Activated naive CD8-positive, alpha-beta T cell treated with anti-CD3 and anti-CD28 coated beads, Interleukin-2, amount 50 U/mL, for 16 hours (primary cell): Measurements from ENCODE around the gene FRY.

ENCODE experiments used
- DNase-seq: peaks from one replicate; pipeline ENCODE4 v3.0.0-alpha.2; 2020; ENCODE audit warnings: low read depth, low spot score

FRY gene

DNA sequence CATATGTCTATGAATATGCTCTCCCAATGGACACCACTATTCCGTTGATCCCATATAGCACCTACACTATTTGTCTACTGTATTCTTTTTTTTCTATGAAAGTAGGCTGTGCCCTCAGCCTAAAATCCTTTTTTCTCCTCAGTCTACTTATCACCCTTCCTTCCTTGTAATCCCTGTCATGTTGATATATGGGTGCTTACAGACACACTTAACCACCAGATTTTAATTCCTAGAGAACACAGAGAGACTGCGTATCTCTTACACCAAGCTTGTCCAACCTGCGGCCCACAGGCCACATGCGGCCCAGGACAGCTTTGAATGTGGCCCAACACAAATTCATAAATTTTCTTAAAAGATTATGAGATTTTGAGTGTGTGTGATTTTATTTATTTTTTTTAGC is 182.5 kb downstream of the FRY start:
- DNase-seq = no peak

DNA sequence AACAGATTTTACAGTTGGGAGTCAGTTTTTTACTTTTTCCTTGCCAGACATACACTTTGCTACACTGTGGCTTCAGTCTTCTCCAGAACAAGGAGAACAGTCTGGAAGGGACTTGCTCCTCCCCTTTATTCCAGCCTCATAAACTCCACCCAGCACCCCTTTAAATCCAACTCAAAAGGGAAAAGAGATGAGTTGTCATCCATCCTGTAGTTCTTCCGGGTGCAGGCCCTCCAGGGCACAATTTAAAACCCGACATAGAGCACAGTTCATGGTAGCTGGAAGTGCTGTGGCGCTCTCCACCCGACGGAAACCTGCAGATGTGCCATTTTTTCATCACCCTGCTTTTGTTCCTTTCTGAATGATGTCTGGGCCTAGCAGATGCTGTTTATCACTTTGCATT is 184.7 kb downstream of the FRY start:
- DNase-seq = no peak

DNA sequence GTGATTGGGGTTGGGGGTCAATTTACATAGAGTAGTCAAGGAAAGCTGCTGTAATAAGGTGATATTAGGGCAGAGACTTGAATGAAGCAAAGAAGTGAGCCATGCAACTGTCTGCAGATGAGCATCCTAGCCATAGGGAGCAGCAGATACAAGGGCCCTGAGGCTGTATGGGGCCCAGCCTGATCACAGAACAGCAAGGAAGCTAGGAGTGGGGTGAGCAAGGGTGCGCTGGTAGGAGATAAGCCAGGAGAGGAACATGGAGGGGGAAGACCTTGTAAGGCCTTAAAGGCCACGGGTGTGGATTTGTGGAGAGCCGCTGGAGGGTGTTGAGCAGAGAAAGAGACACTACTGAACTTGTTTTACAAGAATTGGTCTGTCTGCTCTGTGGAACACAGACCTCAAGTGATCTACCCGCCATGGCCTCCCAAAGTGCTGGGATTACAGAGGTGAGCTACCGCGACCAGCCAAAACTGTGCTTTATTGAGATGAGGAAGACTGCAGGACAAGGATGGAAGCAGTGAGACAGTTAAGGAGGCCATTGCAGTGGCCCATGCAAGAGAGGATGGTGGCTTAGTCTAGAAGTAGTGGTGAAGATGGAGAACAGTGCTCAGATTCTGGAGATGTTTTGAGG is 190.6 kb downstream of the FRY start:
- DNase-seq = no peak

DNA sequence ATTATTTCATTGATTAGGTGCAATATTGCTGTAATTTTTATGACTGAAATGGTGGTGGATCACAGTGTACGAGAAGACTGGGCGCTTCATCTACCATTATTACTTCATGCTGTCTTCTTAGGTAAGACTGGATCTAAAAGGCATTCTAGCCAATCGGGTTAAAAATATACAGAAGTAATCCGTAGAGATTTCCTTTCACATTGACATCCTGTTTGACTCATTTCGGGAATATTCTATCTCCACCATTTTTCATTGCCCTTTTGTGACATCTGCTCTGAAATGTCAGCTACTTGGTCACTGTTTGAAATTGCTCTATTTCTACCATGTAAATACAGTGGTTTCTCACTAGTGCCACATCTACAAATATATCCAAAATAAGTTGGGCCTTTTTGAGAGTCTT is 193.3 kb downstream of the FRY start:
- DNase-seq = no peak

DNA sequence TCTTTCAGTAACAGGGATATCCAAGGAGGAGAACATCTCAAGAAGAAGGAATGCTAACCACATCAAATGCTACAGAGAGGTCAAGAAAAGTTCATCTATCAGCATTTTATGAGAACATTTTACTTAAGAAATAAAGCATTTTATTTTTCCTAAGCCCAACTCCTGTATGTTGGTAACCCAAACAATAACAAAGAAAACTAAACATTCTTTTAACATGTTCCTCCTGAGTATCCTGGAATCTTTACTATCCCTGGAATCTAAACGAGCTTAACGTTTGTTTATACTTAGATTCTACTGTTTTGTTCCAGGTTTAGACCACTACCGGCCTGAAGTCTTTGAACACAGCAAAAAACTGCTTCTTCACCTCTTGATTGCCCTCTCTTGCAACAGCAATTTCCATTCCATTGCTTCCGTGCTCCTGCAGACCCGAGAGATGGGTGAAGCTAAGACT is 193.9 kb downstream of the FRY start:
- no peak for DNase-seq

DNA sequence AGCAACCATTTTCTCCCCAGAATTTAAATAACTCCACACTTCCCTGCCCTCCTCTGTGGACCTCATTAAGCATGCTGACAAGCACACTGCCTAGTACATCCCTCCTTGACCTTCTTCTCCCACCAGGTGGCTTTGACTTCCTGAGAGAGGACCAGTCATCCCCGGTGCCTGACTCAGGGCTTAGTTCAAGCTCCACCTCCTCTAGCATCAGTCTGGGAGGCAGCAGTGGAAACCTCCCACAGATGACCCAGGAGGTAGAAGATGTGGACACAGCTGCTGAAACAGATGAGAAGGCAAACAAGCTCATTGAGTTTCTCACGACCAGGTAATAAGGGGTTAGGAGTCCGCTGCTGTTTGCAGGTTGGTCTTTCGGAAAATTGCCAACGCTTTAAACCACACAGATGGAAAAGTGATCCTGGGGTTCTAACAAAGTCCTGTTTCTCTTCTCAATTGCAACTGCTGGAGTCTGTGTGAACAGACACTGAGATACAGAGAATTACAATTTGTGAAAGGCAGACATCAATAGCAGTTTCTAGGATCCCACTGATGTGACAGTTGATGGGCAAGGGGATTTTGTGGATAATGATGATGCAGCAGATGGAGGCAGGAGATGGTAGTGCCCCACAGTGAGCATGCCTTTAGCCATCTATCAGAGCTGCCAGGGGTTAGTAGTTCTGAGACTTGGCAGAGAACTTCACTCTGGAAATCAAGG is 196.9 kb downstream of the FRY start:
- no peak for DNase-seq

DNA sequence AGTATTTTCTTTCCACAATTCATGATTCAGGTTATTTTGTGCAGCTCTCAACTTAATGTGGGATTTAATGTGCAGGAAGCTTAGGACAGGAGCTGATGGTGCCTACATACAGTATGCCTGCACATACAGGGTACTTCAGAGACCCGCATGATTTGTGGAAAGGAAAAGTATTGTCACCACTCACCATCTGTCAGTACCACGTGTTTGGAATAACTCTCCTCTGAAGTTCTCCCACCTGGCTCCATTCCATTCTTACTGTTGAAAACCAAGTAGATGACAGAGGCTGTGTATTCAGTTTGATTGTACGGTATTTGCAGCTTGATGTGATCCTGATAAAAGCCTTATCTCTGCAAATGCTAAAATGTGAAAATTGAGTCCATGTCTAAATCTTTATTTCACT is 197.9 kb downstream of the FRY start:
- DNase-seq = no peak

DNA sequence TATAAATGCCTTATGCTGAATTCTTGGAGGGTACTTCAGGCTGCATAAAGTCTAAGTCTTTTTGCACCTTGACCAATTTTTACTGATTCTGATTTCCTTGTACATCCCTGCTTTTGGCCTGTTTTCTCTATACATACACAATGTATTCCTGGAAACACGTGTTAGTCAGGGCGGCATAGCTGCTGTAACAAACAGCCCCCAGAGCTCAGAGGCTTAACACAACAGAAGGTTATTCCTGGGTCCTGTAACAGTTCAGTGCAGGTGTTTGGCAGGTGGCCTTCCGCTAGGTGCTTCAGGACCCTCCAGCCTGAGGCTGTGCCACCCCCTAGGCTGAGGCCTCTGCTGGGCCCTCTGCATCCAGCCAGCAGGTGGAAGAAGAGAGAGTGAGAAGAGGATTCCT is 200.7 kb downstream of the FRY start:
- no peak for DNase-seq

DNA sequence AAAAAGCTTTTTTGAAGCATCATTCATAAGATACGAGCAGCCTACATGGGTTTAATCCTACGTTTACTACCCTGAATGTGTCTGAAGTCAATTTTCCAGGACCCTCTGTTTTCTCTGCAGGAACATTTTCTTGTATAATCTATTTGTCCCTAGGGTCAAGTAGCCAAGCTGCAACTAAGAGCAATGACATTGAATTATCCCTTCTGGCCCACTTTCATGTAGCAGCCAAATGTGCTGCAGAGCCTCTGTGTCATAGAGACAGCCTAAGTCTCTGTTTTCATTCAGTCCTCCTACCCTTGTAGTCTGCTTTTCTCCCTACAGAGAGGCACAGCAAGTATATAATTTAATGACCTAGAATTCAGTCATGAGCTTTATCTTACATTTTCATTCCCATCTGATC is 201.5 kb downstream of the FRY start:
- no peak for DNase-seq

DNA sequence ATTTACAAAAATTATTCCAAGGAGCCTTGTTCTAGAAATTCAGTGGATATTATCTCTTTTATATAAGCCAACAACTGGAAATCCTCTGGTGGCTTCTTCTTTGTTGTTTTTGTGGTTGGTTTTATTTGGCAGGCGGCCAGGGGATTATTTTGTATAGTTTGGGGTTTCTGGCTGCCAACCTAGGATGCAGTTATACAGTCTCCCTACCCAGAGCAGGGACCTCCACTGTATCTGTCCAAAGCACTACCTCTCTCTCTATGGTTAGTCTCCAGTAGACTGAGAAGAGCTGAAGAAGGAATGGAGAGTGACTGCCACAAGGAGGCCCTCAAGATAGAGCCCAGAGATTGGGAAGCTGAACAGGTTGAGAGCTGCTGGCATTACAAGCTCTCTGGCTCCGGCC is 203.3 kb downstream of the FRY start:
- DNase-seq = no peak

DNA sequence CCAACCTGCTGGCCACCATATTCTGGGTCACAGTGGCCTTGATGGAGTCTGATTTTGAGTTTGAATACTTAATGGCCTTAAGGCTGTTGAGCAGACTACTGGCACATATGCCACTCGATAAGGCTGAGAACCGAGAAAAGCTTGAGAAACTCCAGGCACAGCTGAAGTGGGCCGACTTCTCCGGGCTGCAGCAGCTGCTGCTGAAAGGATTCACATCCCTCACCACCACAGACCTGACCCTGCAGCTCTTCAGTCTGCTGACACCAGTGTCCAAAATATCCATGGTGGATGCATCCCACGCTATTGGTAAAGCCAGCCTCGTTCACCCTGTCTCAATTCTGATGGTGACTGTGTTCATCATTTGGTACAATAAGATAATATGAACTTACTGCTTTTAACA is 206.1 kb downstream of the FRY start:
- DNase-seq = no peak

DNA sequence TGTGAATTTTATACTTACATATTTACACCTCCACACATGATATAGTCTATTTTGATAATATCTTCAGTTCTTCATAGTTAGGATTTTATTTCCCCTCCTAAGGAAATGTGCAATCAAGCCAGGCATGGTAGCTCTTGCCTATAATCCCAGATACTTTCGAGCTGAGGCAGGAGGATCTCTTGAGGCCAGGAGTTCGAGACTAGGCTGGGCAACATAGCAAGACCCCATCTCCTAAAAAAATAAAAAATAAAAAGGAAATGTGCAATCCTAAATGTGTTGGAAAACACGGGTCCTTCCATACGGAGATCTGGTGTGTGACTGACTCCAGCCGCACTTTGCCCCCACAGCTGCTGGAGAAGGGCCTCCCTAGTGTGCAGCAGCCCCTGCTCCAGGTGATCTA is 212.1 kb downstream of the FRY start:
- DNase-seq = no peak

DNA sequence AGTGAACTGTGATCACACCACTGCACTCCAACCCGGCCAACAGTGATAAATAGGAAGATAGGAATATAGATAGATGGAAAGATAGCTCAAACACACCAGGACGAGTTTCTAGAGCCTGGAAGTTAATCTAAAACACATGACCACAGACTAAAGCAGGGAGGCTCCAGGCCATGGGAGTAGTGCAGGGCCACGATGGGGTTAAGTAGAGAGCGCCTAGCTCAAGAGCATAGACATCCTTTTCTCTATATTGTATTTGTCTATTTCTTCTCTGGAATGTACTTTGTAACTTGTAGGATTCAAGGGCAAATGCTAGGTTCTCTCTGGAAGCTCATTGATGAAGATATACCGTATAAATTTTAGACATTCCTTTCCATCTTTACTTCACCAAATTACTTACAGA is 214.0 kb downstream of the FRY start:
- no peak for DNase-seq

DNA sequence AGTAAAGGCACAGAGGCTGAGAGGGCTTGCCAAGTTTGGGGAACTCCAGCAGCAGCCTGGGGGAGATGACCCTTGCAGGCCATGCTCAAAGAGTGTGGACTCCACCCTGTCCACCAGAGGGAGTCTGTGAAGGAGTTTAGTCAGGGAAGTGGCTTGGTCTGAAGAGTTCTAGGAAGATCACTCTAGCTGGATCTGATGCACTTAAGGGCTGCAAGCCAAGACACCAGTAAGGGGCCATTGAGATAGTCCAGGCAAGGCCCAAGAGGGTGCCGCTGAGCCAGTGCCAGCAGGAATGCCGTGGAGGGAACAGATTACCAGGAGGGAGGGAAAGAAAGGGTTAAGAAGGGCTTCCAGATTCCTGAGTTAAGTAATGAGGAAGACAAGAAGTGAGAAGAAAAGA is 214.9 kb downstream of the FRY start:
- no peak for DNase-seq

DNA sequence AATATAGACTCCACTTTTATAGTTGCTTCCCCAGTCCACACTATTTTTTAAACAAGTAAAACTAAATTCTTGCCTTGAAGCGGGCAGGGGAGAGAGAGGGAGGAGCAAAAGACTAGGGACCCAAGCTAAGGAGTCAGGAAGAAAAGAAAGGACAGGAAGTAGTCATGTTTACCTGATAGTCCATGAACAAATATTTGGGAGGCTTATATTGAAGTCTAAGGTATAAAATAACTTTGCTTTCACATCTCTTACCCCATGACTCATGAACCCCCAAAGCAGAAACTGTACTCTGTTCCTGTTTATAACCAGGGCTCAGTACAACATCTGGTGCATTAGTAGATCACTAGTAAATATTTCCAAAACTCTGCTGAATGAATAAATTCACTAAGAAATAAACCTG is 216.3 kb downstream of the FRY start:
- no peak for DNase-seq

DNA sequence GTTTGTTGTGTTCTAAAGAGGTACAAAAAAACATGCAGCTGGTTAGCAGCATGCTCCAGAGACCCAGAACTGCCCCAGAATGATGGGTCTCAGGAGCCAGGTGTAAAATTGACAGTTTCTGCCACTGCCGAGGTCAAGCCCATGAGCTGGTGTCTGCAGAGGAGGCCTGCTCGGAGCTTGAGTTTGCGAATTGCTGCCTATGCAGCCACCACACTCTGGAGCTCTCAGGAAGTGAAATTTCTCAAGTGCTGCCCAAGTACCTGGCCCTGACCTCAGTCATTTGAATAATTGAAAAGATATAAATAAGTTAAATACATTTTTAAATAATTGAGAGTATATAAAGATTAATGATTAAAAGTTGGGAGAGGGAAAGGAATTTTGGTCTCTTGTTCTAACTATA is 217.2 kb downstream of the FRY start:
- DNase-seq = no peak

DNA sequence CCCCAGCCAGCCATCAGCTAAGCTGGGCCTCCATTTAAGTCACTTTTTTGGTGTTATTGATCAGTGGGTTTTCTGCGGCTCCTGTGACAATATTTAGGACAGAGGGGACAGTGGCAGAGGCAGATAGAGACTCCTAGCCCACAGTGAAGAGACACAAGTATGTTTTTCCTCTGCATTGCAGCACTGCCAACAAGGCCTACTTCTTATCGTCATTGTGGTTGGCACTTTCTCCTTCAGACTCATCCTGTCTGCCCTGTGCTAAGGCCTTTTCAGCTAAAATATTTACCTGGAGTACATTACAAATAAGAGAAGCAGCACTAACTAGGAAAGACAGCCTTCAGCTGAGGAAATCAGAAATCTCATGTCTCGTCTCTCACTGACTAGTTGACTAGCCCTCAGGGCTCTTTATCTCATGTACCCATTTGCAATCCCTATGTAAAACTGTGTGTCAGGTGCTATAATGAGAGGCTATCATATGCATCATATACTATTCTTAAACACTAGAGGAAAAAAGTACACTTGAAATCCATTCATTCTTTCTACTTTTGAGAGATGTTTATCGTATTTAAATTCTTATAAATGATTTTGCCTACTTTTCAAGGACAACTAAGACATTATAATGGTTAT is 221.4 kb downstream of the FRY start:
- no peak for DNase-seq

DNA sequence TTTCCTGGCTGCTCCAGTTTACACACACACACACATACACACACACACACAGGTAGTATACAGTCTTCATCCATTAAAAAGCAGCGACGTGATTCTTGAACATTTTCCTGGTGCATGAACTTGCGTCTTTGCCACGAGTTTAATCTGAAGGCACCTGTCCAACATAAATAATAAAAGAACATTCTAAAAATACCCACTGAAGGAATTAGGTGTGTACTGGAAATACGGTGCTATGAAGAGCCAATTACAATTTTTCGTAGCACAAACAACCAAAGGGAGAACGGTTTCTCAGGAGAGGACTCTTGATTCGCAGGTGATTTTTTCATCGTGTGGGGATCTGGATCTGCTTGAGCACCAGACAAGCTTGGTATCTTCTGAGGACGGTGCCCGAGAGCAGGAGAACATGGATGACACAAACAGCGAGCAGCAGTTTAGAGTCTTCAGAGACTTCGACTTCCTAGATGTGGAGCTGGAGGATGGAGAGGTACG is 222.4 kb downstream of the FRY start:
- no peak for DNase-seq

DNA sequence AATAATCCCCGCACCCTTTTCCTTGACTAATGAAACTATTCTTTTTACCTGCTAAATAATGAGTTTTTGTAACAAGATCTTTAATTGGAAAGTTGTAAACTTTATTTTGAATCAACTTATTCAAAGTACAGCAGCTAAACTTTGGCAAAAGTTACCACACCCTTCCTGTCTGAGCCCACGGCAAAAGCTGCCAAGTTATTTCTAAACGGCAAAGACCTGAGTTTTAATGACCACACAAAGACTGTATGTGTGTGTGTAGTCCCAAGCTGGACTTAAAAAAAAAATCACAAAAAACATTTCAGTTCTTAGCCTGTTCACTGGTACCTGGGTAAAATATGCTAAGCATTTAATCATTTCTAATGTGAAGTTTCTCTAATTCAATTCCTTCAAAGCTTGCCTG is 222.8 kb downstream of the FRY start:
- DNase-seq = no peak

DNA sequence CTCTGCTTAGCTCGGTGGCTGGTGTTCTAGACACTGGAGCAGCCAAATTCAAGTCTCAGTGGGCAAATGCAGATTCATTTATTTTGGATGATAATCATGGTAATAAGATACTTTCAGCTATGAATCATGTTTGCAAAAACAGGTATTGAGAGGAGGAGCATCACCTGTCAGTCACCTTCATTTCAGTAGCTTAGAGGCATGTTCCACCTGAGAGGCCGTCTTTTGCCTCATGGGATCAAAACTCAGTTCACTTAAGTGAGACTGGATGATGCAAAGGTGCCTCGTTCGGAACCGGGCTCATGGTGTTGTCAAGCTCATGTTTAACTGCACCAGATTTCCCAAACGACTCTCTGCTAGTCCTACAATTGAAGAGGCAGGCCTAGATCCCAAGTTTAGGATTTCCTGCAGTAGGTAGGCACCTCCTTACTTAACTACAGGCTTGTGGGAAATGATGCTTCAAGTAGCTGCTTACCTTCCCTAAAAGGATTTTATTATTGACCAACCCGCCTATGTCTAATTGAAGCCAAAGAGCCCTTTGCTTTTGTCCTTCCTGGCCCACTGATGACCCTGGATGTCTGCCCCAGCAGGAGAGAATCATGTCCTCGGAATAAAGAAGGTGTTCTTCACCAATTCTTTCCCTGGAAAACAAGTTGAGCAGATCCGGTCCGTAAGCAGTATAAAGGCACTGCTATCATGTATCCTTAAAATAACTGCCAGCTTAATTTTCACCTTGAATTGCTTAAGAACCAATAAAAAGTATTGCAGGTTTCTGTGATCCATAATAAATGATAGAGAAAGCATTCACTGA is 223.5 kb downstream of the FRY start:
- no peak for DNase-seq

DNA sequence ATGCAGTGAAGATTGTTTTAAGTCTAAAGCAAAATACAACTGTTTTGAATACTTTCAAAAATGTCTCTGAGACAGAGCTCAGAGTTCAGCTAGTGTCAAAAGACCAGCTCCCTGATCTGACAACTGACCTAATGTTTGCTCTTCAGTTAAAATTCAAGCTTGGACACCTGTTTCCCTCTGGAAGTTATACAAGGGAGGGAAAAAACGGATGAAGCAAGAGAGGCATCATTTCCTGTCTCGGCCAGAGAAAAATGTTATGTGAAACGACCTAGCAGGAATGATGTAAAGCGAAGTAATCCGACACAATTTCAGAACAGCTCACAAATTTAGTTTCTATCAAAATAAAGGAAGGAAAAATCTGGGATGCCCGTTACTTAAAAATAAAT is 224.1 kb downstream of the FRY start:
- DNase-seq = no peak

DNA sequence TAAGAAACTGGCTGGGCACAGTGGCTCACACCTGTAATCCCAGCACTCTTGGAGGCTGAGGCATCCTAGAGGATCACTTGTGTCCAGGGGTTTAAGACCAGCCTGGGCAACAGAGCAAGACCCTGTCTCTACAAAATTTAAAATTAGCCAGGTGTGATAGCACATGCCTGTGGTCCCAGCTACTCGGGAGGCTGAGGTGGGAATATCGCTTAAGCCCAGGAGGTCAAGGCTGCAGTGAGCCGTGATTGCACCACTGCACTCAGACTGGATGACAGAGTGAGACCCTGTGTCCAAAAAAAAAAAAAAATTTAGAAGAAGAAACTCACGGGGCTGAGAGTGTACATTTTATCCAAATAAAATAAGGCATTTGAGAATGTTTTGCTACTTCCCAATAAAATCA is 224.7 kb downstream of the FRY start:
- no peak for DNase-seq
